ENCODE data around the gene UQCRC1.
A peak's percentile ranks its signal among the peaks of the same experiment; 100 is the strongest.

Gene UQCRC1

DNA sequence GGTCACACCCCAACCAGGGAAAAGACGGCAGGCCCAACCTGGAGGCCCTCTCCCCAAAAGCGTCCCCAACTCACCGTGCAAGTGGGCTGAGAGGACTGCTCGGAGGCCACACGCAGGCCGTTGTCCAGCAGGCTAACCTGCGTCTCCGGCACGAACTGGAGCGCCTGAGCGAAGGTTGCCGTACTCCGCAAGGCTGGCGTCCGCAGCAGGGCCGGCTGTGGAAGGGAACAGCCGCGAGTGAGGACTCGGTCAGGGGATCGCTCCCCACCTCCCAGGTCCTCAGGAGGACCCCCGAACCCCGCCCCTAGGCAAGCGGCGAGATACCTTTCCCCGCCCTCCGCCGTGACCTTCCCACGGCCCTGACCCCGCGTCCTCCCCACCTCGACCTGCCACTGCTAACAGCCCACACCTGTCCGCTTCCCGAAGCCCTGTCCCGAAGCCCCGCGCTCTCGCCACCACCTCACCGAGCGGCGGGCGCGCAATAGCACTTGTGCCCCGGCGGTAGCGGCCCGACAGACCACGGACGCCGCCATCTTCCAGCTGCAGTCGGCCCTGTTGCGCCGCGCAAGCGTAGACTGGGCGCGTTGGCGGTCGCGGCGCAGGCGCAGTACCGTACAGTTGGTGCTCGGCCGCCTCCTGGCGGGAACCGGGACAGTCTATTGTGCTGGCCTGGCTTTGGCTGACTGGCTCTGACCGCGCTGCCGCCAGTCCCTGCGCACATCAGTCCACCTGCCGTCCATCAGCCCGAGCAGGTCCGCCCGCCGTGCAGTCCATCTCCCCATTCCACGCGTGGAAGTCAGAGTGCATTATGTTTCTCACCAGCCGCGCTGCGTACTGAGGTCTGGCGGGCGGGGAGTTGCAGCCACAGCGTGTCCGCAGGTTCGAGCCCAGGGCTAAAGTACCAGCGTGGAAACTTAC lies at the start of gene UQCRC1:
UQCRC1 (minus strand) TSS at position 559 of the 918 bp plus-strand sequence; CDS start at position 533, 26 bp downstream.
- DNase-seq = peak; percentile 35

DNA sequence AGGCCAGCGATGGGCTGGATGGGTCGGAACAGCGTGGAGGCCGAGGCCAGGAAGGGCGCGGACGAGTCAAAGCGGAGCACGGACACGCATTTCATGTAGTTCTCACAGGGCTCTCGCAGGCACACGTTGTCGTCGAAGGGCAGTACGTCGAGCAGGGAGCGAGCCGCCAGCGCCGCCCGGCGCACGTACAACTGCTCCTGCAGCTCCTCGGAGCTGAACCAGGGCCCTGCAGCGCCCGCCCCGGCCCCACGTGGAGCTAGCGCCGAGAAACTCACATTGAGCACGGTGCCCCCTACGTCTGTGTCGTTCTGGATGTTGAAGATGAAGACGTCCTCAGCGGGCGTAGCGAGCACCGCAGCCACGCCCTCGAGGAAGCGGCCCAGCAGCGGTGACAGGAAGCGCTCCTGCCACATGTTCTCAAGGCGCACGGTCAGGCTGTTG lies 47.4 kb upstream of the UQCRC1 start:
- no peak for DNase-seq

- DNase-seq = no peak
Measured at GRCh38 chr3:48656061-48656840, 46.8 kb upstream of the UQCRC1 start.

- no peak for DNase-seq
Measured at GRCh38 chr3:48655606-48656005, 46.2 kb upstream of the UQCRC1 start.

DNA sequence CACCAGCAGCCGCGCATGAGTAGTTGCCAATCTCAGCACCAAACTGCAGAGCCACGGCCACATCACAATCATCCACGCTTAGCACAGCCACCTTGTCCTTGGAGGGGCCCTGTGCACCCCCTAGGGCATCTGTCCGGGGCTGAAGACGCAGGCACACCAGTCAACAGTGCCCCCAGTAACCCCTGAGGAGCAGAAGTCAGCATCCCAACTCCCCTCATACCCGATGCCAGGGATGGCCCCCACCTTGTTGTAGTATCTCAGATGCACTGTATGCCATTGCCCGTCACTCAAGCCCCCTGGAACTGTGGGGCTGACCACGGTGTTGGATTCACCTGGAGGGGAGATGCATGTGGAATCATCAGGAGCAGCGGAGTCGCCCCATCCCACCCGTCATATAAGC lies 45.6 kb upstream of the UQCRC1 start:
- no peak for DNase-seq

- no peak for DNase-seq
Measured at GRCh38 chr3:48652923-48653715, 43.7 kb upstream of the UQCRC1 start.

DNA sequence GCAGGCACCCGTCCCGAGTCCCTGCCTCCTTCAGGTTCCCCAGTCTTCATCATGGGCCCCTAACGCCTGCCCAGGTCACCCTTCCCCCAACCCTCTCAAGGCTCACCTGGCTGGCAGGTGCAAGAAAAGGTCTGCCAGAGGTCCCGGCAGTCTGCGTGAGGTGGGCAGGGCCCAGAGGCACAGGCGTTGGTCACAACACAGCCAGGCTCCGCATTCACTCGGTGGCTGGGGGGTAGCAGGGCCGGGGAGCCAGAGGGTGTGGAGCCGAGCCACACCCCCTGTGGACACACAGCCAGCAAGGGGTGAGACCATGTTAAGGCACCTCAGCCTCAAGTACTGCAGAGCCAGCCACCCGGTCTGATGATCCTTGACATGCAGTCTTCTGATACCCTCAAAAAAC lies 42.3 kb upstream of the UQCRC1 start:
- no peak for DNase-seq

- DNase-seq = no peak
Measured at GRCh38 chr3:48650723-48651122, 41.3 kb upstream of the UQCRC1 start.

DNA sequence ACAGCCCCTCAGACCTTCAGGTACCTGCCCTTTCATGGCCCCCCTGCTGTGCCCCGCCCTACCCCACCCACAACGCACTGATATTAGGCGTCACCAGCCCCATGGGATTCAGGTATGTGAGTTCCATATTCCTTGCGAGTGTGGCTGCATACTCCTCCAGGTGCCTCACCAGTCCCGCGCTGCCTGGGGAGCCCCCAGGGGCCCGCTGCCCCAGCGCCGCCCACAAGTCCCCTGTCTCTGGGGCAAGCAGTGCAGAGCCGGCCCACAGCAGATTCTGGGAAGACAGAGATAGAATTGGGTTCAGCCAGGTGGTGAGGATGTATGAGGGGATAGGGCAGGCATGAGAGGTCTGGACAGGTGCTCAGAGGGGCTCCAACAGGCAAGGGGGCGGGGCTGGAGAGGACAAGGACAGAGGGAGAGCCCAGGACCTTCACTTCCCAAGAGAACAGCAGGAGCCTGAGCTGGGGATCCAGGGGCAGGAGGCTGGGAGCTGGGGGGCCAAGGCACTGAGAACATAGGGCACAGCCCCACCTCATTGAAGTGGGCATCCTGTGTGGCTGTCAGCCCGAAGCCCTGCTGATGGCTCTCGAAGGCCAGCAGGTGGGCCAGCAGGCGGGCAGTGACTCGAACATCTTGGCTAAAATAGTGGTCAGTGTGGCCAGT lies 38.9 kb upstream of the UQCRC1 start:
- no peak for DNase-seq

DNA sequence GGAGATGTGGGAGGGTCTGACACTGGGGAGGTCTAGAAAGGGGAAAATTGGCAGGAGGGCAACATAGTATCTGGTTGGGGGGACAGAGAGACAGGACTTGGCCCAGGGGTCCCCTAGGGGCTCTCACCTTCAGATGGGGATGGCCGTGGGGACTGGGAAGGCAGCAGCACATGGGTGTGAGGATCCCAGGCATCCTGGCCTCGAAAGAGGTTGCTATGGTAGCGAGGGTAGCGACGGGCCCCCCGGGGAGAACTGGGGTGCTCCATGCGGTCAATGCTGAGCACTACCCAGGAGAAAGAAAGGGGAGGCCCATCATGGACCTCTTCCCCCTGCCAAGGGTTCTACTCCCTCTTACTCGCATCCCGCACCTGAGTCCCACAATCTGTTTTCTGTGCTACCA lies 38.3 kb upstream of the UQCRC1 start:
- no peak for DNase-seq

DNA sequence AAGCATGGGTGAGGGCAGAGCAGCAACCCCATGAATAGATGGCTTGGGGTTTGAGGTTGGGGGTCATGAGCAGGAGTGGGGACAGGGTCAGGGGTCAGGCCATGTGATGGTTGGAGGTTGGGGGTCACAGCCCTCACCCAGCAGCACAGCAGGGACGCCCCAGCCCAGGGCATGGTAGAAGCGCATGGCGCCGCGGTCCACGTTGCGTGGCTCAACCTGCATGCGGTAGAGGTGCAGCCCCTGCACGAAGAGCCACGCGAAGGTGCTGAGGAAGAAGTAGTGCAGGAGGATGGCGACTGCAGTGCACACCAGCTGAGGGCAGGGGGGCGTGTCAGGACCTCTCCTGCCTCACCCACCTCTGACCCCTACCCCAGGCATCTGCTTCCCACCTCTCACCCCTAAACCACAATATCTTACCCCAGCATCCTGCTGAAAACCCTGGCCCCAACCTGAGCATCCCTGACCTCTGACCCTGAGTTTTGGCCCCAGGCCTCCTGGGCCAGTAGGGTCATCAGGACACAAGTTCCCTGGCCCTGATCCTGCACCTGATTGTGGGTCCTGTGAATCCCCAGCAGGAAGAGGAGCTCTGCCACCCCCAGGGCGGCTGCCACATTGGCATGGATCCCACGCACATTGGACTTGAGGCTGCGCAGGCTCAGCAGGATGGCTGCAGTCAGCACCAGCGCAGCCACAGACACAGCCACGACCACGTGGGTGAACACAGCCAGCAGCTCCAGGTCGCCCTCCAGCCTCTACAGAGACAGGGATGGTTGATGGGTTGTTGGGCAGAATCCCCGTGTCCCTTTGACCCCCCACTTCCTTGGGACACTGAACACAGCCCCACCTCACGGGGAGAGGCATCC lies 35.7 kb upstream of the UQCRC1 start:
- DNase-seq = no peak

- DNase-seq = no peak
Measured at GRCh38 chr3:48642605-48643004, 33.2 kb upstream of the UQCRC1 start.

DNA sequence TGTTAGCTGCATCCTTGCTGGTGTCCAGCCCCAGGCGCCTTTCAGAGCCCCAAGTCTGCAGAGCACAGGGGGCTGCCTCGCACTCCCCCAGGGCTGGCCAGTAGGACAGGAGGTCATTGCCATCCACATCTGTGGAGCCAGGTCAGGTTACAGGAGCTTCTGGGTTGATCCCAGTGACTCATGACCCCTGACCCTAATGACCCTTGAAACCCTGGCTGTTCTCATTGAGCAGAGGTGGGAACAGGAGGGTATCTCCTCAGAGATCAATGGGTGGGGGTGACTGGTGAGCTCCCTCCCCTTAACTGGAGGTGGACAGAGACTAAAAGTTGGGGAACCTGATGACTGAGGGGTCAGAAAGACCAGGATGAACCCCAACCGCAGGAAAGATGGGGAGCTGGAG lies 31.9 kb upstream of the UQCRC1 start:
- no peak for DNase-seq

DNA sequence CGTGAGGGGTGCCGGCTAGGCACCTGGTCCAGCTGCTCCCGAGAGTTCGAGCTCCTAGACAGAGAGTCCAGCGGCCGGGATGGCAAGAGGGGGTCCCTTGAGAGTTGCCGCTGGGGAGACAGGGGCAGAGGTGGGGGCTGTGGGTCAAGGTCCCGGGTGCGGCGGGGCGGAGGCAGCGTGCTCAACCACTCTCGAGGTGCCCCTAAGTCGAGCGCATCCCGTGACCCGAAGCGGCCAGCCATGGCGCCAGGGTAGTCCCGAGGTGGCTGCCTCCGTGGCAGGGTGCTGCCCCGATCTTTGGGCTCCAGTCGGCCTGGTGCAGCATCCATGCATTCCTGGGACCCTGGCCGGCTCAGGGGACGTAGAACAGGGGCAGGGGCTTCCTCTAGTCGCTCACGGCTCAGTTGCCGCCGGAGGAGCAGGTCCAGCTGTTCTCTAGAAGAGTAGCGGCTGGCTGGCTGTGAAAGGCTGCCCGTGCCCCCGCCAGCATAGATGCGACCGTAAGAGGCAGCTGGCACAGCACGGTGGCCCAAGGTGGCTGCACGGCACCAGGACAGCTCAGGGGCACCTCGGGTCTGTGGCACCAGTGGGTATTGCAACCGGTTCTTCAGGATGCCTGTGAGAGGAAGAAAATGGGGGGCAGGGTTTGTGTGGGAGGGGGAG lies 30.6 kb upstream of the UQCRC1 start:
- DNase-seq = no peak

DNA sequence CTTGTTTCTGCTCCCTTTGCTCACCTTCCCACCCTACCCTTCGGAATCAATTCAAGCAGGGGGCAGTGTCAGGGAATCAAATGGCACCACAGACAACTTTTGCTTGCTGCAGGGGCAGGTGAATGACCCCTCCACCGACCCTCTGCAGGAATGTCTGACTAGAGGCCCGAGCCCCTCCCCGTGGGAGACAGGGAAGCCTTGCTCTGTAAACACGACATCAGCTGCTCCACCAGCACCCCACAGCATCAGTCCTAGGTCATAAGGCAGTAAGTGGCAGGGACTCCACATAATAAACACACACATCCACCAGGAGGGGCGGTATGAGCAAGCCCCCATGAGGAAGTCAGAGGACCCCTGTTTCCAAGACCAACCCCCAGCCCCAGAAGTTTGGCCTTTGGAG lies 27.9 kb upstream of the UQCRC1 start:
- DNase-seq = no peak

- no peak for DNase-seq
Measured at GRCh38 chr3:48636149-48636655, 26.8 kb upstream of the UQCRC1 start.

DNA sequence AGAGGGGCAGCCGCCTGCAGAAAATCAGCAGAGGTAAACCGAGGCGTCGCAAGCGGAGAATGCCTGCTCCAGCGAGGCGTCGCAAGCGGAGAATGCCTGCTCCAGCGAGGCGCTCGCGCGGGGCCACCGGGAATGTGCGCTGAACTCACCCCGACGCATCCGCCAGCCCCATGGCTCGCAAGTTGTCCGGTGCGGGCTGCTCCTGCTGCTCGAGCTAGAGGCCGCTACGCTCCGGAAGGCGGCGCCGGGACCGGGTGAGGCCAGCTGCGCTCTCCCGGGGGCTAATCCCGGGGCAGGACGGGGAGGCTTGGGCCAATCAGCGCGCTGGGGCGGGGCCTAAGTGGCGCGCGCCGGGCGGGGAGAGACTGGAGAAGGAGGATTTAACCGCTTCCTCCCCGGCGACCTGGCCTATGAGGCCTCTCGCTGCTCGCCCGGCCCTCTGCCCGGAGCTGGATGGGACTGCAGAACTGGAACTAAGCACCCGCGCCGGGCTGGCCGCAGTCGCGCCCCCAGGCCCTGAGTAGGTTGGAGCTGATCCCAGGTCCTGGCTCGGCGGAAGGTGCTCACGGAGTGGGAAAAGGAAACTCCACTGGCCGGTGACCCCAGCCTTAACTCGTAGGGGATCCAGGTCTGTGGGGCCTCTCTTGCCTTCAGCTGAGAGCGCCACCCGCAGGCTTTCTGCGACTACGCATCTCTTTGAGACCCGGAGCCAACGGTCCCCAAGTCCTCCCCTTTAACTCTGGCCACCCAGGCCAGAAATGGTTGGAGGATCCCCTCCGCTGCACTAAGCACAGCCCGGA lies 26.0 kb upstream of the UQCRC1 start, which contains the start of gene SLC26A6:
SLC26A6 (minus strand) TSS at position 240 of the 800 bp plus-strand sequence; CDS start at position 172, 68 bp downstream.
- peak; percentile 62 for DNase-seq

DNA sequence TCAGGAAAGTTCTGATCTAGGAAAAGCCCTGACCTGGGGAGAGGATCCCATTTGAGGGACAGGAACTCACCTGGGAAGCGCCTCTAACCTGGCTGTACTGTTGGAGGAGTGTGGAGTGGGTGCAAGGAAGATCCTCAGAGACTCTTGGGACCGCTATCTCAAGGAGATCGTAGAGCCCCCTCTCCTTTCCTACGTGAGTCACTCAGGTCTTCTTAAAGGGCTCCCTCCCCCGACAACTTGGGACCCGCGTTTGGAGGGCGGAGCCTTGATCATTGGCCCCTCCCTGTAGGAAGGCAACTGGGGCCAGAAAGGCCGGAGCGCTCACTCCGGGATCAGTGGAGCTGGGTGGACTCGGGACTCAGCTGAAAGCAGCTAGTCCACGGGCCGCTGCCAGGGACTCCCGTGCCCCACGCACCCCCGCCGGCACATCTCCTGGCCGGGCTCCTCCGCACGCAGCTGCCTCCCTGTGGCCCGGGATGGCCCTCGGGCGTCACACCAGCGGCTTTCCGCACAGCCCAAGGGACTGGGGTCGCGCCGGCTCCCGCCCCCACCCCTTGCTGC lies 25.3 kb upstream of the UQCRC1 start:
- DNase-seq = no peak

DNA sequence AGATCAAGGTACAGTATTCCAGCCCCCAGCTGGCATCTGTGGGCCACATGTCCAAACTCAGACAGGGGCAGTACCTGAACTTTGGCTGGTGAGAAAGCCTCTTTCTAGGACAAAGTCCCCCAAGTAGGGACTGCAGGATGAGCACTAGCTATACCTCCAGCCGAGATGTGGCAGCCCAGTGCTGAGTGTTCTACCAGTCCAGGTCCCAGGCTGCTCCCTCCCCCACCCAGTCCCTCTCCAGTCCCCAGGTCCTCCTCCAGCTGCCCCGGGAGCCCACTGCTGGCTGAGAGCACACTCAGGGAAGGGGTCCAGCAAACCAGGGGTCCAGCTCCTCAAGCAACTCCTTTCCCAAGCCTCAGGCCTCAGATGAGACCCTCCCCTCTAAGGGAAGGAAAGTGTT lies 24.3 kb upstream of the UQCRC1 start:
- no peak for DNase-seq
